Measurements from ENCODE around the gene GNPTG.

Gene GNPTG

DNA sequence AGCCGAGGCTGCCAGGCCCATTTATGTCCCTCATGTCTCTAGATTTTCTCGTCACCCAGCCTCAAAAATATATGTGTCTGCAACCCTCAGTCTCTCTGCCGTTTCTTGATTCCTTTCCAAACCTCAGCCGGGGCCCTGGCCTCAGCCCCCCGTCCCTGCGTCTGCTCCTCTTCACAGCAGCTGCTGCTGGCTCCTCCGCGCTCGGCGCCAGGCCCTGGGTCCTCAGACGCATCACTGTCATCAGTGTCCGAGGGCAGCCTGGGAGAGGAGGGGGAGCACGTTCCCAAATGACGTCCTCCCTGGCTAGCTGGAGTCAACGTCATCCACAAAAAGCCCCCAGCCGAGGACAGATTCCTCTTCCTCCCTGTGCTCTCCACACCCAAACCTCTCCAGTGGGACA lies 2.4 kb upstream of the GNPTG start:
- DNase-seq: no peak

DNA sequence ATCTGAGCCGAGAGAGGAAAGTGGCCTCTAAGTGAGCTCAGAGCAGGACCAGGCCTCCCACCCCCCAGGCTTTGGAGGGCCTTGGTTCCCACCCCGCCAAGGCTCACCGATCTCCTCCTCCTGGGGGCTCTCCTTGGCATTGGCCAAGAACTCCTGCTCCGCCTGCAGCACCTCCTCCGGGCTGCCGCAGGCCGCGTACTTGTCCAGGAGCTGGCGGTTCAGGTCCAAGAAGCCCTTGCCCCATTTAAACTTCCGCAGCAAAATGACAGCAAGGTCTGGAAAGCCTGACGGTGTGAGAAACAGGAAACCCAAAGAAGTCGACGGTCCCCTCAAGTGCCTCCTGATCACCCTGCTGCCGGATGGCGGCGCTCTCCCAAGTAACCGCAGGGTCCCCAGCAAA lies 1.8 kb upstream of the GNPTG start:
- DNase-seq: no peak

DNA sequence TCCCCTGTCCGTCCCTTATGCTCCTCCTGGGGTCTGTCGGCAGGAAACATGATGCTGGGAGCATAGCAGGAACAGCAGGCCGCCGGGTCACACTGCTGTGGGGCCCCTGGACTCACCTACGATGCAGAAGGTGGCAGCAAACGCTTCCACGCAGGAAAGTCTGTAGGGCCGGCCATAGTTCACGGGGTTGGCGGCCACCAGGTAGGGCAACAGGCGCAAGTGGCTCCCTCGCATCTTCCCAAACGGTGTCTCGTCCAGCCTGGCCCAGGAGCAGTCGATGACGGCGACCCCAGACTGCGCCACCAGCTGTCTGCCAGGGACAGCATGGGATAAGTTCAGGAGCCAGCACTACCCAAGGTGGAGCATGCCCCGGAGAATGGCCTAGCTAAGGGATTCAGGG lies 1.0 kb upstream of the GNPTG start:
- no peak for DNase-seq

DNA sequence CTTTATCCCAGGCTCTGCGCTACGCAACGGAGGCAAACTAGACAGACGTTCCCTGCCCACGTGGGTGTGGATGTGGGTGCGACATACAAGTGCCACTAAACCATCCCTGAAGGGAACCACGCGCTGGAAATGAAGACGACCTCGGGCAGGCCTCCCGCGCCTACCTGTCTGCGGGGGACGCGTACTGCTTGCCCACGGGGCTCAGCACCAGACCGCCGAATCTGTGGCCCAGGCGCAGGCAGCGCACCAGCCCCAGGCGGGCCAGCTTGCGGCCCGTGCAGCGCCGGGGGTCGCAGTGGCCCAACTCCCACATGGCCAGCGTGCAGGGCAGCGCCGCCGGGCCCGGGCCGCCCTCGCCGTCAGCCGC lies 533 bp upstream of the GNPTG start:
- DNase-seq: no peak

DNA sequence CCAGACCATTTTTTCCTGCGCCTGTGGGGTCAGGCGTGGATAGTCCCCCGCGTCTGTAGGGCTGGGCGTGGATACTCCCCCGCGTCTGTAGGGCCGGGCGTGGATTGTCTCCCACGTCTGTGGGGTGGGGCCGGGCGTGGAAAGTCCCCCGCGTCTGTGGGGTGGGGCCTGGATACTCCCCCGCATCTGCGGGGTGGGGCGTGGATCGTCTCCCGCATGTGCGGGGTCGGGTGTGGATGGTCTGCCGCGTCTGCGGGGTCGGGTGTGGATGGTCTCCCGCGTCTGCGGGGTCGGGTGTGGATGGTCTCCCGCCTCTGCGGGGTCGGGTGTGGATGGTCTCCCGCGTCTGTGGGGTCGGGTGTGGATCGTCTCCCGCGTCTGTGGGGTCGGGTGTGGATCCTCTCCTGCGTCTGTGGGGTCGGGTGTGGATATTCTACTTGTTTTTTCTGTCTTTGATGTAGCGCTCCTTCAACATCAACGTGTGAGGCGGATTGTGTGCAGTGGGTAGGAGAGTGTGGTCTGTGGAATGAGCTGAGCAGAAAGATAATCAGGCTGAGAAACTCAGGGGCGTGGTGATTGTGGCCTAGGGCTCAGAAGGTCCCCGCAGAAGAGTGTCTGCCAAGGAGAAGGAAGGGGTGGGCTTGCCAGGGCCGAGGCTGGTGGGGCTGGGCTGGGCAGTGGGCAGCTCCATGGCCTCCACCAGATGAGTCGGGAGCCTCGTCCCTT lies 3.2 kb downstream of the GNPTG start:
- DNase-seq: no peak

DNA sequence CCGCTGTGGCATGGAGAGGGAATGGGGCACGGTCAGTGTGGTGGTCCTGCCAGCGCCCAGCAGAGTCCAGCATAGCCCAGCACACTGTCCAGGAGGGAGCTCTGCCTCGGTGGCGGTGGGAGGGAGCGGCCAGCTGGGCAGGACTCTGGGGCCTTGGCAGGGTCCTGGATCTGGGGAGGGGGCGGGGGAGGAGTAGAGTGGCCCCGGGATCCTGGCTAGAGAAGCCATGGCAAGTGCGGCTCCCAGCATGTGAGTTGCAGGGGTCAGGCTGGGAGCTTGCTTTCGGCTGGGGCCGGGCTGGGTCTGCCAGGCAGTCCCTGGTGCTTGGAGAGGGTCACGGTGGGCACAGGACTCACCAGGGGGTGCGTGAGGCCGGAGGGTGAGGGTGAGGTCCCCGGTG lies 3.9 kb downstream of the GNPTG start:
- DNase-seq: no peak

DNA sequence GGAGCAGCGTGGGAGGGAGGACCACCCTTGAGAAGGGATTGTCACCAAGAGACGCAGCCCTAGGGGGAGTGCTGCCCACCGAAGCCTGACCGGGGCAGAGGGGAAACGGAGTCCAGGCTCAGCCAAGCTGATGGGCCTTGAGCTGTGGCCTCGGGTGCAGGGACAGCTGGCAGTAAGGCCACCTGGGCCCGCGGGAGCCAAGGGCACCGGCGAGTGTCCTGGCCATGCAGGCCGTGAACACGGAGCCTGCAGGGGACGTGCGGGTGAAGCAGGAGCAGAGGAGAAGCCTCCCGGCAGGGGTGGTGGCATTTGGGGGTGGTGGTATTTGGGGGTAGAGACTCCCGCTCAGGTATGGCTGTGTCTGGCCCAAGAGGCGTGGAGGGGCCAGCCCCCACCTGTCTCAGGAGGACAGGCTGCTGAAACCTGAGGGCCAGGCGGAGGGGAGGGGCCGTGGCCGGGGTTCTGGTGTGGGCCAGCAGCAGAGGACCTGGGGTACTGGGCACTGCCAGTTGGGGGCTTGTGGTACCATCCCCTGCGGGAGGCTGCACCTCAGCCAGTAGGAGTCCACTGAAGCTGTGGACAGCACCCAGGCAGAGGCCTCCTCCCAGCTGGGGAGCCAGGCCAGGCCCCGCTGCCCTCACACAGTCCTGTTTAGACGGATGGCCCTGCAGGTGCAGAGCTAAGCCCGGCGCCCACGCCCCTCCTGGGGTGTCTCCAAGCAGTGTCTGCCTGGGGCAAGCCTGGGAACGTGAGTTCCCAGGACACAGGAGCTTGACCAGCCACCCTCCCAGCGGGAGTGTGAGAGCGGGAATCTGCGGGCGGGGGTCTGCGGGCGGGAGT lies 4.5 kb downstream of the GNPTG start:
- no peak for DNase-seq

DNA sequence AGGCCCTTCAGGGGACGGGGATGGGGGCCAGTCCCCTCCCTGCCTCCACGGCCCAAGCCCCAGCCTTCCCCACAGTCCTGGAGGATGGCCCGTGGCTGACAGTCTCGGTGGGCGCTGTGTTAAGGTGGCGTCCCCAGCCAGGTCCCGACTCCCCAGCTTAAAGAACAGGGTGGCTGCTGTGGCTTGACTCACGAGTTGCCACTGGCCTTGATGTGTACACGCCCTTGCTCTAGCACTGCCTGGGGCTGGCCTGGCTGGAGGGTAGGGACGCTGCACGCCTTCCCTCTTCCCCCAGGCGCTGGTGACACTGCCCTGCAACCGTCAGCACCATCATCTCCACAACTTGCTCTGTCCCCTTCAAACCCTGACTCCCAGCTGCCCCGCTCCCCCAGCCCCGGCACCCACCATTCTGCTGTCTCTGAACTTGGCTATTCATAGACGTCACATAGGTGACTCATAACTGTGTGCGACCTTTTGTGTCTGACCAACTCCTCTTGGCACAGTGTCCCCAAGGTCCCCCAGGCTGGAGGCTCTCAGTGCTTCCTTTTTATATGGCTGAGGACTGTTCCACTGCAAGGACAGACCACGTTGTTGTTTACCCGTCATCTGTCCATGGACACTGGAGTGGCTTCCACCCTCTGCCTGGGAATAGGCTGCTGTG lies 6.3 kb downstream of the GNPTG start:
- no peak for DNase-seq

DNA sequence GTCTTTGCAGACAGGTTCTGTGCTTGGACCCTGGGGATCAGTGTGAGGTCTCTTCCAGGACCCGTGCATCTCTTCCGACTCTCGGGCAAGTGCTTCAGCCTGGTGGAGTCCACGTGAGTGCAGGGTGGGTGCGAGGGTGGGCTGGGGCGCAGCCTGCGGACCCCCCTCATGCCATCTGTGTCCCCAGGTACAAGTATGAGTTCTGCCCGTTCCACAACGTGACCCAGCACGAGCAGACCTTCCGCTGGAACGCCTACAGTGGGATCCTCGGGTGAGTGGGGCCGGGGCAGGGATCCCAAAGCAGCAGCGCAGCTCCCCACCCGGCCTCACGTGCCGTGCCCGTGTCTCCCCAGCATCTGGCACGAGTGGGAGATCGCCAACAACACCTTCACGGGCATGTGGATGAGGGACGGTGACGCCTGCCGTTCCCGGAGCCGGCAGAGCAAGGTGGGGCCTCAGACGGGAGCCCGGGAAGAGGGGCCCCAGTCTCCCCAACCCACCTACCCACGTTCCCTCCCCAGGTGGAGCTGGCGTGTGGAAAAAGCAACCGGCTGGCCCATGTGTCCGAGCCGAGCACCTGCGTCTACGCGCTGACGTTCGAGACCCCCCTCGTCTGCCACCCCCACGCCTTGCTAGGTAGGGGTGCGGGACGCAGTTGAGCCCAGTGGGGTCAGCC lies 10.1 kb downstream of the GNPTG start:
- DNase-seq: no peak

DNA sequence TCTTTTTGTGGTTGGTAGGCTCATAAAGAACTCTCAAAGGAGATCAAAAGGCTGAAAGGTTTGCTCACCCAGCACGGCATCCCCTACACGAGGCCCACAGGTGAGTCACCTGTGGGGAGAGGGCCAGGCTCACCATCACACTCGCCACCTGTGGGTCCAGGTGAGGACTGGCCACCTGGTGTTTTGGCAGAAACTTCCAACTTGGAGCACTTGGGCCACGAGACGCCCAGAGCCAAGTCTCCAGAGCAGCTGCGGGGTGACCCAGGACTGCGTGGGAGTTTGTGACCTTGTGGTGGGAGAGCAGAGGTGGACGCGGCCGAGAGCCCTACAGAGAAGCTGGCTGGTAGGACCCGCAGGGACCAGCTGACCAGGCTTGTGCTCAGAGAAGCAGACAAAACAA lies 11.1 kb downstream of the GNPTG start:
- no peak for DNase-seq

DNA sequence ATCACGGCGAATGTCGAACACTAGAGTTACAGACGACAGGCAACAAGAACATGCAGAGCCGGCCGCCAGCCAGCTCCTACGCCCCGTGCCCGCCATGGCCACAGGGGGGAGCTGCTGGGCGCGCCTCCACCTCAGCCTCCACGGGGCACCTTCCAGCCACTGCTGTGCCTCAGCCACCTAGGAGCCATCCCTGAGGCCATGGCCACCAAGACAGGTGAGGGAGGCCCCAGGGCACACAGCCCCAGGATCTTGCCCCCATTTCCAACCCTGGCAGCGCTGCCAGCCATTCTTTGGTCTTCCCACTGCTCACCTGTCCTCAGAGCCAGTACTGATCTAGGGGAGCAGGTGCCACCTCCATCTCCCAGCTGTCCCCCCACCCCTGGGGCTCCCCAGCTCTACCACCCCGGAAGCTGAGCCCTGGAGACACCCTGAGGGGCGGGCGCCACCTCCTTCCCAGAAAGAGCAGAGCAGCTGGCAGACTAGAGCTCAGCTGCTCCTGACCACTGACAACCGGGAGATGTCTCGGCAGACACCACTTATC lies 11.8 kb downstream of the GNPTG start:
- DNase-seq: peak; percentile 67

DNA sequence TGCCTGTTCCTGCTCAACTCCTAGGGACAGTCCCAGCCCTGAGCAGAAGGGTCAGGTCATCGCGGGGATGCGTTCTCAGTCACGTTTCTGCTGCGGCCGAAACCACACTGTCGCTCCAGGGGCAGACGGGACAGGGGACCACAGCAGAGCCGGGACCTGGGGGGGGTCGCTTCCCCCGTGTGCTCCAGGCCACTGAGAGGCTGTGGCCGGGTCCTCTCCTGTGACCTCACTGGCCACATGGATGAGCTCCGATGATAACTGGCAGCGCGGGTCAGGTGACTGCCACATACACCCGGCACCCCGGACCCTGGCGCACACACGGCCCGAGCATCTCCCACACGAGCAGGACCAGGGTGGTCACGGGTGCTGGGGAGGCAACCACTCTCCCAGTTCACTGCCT lies 12.8 kb downstream of the GNPTG start:
- no peak for DNase-seq

DNA sequence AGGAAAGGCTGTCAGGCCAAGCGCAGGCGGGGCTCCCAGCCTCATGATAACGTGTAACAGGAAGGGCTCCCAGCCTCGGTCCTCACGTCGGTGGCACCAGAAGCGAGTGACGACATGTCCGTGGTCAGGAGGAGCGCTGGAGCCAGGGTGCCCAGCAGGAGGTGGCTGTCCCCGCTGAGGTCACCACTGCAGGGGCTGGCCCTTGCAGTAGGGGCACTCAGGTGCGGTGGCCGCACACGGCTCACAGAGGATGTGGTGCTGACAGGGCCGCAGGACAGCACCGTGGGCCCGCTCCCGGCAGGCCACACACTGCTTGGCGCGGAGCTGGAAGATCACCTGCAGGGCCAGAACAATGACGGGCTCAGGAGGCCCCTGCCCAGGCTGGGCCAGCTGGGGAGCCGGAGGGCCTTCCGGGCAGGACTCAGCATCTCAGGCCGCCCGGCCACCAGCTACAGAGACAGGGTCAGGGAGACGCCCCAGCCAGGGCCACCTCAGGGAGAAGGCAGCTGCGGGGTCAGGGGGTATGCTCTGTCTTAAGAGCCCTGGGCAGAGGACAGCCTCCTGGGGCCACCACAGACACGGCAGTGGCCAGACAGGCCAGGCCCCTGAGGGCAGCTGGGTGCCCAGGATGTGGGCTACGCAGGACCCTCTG lies 14.5 kb downstream of the GNPTG start:
- DNase-seq: no peak

DNA sequence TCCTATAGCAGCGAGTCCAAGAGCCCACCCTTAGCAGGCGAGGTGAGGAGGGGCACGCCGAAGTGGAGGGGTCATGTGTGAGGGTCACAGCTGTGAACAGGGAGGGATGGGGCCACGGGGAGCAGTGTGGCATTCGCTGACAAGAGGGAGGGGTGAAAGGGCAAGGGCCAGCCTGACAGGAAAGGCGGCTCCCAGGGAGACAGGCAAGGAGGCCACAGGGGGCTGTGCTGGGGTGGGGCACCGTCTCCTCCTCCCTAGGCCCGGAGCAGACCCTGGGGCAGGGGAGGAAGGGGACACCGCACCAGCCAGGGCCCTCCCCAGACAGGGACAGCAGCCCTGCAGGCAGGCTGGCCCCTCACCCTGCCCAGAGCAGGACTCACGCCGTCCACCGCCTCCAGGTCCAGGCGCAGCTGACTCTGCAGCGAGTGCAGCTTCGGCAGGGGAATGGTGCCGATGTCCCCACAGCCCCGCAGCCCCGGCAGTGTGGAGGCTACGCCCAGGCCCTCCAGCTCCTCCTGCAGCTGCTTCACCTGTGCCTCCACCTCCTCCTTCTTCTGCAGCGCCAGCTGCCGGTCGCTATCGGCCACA lies 15.1 kb downstream of the GNPTG start:
- no peak for DNase-seq

DNA sequence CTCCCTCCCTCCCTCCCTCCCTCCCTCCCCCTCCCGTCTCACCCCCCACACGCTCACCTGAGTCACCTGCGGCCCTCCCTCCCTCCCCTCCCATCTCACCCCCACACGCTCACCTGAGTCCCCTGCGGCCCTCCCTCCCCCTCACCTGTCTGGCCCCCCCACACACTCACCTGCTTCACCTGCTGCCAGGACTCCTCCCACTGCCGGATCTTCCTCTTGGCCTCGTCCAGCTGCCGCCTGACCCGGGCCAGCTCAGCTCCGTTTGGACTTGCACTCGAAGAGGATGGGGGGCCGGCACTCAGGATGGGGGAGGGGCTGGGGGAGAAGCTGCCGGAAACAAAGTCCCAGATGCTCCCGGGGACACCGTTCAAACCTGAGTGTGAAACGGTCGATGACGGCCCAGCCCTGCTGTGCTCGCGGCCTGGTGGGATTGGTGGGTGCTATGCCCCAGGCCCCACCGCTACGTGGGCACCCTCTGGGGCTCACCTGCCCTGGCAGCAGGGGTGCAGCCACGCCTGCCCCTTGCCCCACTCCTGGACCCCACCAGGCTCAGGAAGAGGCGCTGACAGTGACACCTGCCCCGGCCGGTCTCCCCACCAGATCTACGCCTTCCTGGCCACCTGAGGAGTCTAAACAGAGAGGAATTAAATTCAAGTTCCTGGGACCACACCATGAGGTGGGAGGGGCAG lies 15.9 kb downstream of the GNPTG start:
- DNase-seq: no peak

DNA sequence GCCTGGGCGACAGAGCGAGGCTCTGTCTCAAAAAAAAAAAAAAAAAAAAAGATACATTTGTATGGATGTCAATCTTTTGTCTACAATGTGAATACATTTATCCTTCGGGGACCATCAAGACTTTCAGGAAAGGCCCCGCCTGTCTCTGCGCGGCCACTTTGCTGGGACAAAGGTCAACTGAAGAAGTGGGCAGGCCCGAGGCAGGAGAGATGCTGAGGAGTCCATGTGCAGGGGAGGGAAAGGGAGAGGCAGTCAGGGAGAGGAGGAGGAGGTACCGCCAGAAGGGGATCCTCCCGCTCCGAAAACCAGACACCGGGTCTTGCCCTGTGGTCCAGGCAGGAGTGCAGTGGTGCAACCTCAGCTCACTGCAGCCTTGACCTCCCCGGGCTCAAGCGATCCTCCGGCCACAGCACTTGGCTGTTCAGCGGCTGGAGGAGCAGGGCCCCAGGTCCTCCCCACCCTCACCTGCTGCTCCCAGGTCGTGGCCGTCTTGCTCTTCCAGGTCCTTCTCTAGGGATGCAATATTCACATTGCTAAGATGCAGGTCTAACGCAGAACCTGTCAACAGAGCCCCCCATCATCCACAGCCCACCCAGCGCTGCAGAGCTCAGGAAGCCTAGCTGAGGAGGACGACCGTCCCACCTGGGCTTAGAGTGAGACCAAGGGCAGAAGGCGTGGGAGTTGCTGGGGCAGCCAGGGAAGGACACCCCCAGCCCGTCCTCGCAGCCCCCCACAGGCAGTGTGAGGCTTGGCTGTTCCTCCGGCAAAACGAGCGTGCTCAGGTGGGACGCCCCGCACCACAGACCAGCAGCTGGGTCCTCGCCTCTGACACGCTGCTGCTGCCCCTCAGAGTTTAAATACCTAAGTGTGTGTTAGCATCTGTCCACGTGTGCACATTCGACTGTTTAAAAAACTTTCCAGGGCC lies 19.6 kb downstream of the GNPTG start:
- DNase-seq: no peak

DNA sequence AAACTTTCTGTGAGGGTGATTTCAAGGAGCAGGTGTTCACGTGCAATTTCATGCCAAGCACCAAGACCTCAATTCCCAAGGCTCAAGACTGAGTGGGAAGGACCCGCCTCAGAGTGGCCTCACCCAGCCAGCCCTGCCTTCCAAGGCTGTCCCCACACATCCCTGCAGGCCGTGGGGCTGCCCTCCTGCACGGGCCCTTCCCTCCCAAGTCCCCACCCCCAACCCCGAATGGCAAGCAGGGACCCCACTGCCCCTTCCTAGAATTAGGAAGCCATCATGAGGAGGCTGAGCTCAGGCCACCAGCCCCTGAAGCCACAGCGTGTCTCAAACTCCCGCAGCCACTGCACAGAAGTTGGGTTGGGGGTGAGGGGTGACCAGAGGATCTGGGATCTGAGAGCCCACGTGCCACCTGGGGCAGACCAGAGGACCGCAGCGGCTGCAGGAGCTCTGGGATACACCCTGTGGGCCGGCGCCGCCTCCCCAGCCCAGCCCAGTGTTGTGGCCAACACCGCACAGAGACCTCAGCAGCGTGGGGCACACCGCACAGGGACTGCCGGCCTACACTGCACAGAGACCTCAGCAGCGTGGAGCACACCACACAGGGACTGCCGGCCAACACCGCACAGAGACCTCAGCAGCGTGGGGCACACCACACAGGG lies 20.7 kb downstream of the GNPTG start:
- DNase-seq: no peak

DNA sequence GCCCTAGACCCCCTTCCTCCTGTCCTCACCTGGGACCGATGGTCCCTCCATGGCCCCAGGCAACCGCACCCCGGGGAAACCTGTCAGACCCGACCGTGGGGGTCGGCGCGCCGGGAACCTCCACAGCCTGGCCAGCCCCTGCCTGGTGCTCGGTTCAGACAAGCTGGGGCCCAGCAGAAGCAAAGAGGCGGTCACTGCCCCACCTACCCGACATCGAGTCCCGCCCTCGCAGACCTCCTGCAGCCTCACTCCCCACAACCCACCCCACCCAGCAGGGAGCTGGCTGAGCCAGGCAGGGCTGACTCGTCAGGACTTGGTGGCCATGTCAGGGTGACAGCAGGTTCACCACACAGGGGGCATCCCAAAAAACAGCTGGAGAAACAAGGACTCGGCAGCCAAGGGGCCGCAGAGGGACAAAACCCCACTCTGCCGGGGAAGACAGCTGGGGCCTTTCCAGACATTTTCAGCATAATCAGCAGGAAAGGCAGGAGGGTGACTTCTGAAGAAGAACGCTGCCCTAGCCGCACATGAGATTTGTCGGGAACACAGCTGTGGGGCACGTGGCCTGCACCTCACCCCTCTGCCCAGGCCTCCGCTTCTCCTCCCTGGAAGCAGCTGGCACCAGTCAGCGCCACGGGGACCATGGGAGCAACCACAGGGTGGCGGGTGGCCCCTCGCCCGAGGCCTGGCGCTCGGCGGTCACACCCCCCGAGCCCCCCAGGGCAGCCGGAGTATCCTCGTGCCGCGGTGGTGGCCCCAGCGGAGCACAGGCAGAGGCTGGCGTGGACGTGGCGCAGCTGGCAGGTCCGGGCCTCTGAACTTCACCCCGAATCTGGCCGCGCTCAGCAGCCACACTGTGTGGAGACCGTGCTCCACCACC lies 22.9 kb downstream of the GNPTG start:
- DNase-seq: no peak

DNA sequence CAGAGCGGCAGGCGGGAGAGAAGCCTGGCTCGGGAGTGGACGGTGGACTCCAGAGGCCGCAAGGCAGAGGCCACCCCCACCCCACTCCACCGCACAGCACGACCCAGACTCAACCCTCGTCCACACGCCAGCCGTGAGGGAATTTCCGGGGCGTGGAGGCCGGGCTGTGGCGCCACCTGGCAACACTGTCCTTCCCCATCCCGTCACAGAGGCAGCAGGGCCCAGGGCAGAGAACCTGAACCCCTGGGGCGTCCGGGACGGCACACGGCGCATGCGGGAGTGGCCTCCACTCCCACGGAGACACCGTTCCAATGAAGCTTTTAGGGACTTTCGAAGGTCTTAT lies 23.5 kb downstream of the GNPTG start:
- no peak for DNase-seq
